HCT116 (cell line): Measurements from ENCODE around the gene FSTL4. TPM values are rescaled to one million over a fixed set of nuclear protein-coding genes. Genes with fewer than 3 reads are reported as not detected.

Experiments used
- ATAC-seq: fragments of 200-7000 bp; cut with Tn5 transposase; 2 replicates; pipeline ENCODE4 v1.9.1; 2020; ENCODE audit warnings: mild to moderate bottlenecking, moderate library complexity
- BruUV-seq: library from RNA; stranded (reverse); fragments of 400-500 nt; replicated peaks from 2 replicates; lab custom pipeline; 2021; lab: Mats Ljungman, UMichigan
- CTCF ChIA-PET: fragments of 300-600 bp; sonication (Branson Sonifier 250); formaldehyde crosslinking; loops from one replicate; lab custom pipeline; 2021; ENCODE audit warnings: antibody characterized with exemption; lab: Charles Lee
- POLR2A ChIA-PET: fragments of 300-600, 350-600 bp; sonication (Branson Sonifier 250); formaldehyde crosslinking; loops from one replicate; lab custom pipeline; 2021; ENCODE audit warnings: antibody characterized with exemption; lab: Charles Lee
- RAD21 ChIA-PET, 2 experiments: fragments of 300-600 bp; sonication (Branson Sonifier 250); formaldehyde crosslinking; loops; one replicate each; lab custom pipeline; 2023; ENCODE audit warnings: low total read pairs in 2 of 2; ENCODE audit not compliant: uncharacterized antibody in 2 of 2, unreplicated experiment in 2 of 2, low non-redundant PET in 1 of 2; lab: Charles Lee
- DNase-seq: peaks from one replicate; pipeline ENCODE4 v3.0.0-alpha.2; 2010; ENCODE audit warnings: low read depth, low spot score
- H2AFZ ChIP-seq: fragments of 200-600 bp; shearing (Covaris generic), sonication (generic); 2 replicates; pipeline ENCODE4 v1.6.1; 2017; ENCODE audit warnings: low read depth, mixed run types, mixed read lengths, antibody characterized with exemption, low read length; ENCODE audit not compliant: poor library complexity, severe bottlenecking
- H3K27ac ChIP-seq: 2 replicates; pipeline ENCODE4 v1.5.1; 2012; ENCODE audit warnings: low read depth, low read length
- H3K27me3 ChIP-seq: fragments of 200-600 bp; sonication (generic); 2 replicates; pipeline ENCODE4 v1.6.1; 2016; ENCODE audit warnings: mixed run types, low read length, mixed read lengths; ENCODE audit not compliant: insufficient read depth
- H3K36me3 ChIP-seq, 2 experiments: fragments of 200-500 bp in 1 of 2; fragments of 200-600 bp in 1 of 2; sonication (Bioruptor generic) in 1 of 2; sonication (generic) in 1 of 2; 2 replicates each; pipeline versions ENCODE4 v1.5.1 to v1.6.1; 2014 to 2016; ENCODE audit warnings: low read length in 2 of 2, inconsistent platforms in 1 of 2, mixed read lengths in 1 of 2, mixed run types in 1 of 2; ENCODE audit not compliant: insufficient read depth in 2 of 2, control insufficient read depth in 1 of 2
- H3K4me1 ChIP-seq, 2 experiments: fragments of 200-600 bp in 1 of 2; sonication (generic) in 1 of 2; 2 replicates each; pipeline versions ENCODE4 v1.5.1 to v1.6.1; 2012 to 2017; ENCODE audit warnings: low read length in 2 of 2, inconsistent platforms in 1 of 2, mild to moderate bottlenecking in 1 of 2, mixed read lengths in 1 of 2, mixed run types in 1 of 2, moderate library complexity in 1 of 2; ENCODE audit not compliant: insufficient read depth in 2 of 2, control insufficient read depth in 1 of 2
- H3K4me2 ChIP-seq: fragments of 200-600 bp; sonication (generic); 2 replicates; pipeline ENCODE4 v1.6.1; 2017; ENCODE audit warnings: mixed run types, low read length, mixed read lengths
- H3K4me3 ChIP-seq, 2 experiments: fragments of 200-600 bp in 1 of 2; sonication (generic) in 1 of 2; replicated peaks in 1 of 2; 2 replicates each; pipeline ENCODE4 v1.5.1; 2011 to 2016; ENCODE audit warnings: low read length in 2 of 2, control low read depth in 1 of 2, low read depth in 1 of 2, mild to moderate bottlenecking in 1 of 2, mixed read lengths in 1 of 2, mixed run types in 1 of 2
- H3K79me2 ChIP-seq: fragments of 200-600 bp; sonication (generic); 2 replicates; pipeline ENCODE4 v1.6.1; 2017; ENCODE audit warnings: mild to moderate bottlenecking, mixed run types, low read length, moderate library complexity, mixed read lengths; ENCODE audit not compliant: insufficient read depth
- H3K9ac ChIP-seq: fragments of 200-600 bp; sonication (generic); 2 replicates; pipeline ENCODE4 v1.6.1; 2016; ENCODE audit warnings: low read length, mixed read lengths
- H3K9me2 ChIP-seq: fragments of 200-600 bp; sonication (generic), shearing (Covaris generic); 2 replicates; pipeline ENCODE4 v1.6.1; 2017; ENCODE audit warnings: mixed run types, mild to moderate bottlenecking, moderate library complexity; ENCODE audit not compliant: insufficient read depth
- H3K9me3 ChIP-seq, 2 experiments: fragments of 200-500 bp in 1 of 2; fragments of 200-600 bp in 1 of 2; sonication (Bioruptor generic) in 1 of 2; sonication (generic) in 1 of 2; 2 replicates each; pipeline ENCODE4 v1.6.1; 2014 to 2017; ENCODE audit warnings: low read length in 2 of 2, mixed read lengths in 2 of 2, inconsistent platforms in 1 of 2, low read depth in 1 of 2, mild to moderate bottlenecking in 1 of 2, mixed run types in 1 of 2, moderate library complexity in 1 of 2; ENCODE audit not compliant: control insufficient read depth in 1 of 2, insufficient read depth in 1 of 2
- H4K20me1 ChIP-seq: fragments of 200-600 bp; sonication (generic), shearing (Covaris generic); 2 replicates; pipeline ENCODE4 v1.6.1; 2017; ENCODE audit warnings: mixed run types, mild to moderate bottlenecking, moderate library complexity; ENCODE audit not compliant: insufficient read depth
- ELF1 ChIP-seq: IDR thresholded peaks from 2 replicates; pipeline ENCODE4 v1.6.1; 2012; ENCODE audit warnings: low read depth, borderline replicate concordance
- EZH2 ChIP-seq: fragments of 200-600 bp; sonication (generic); IDR thresholded peaks from 2 replicates; pipeline ENCODE4 v1.6.1; 2017; ENCODE audit warnings: antibody characterized with exemption, mixed run types
- EZH2phosphoT487 ChIP-seq: fragments of 200-600 bp; IDR thresholded peaks from 2 replicates; pipeline ENCODE4 v1.6.1; 2018; ENCODE audit warnings: antibody characterized with exemption, borderline replicate concordance
- POLR2A ChIP-seq: IDR thresholded peaks from 2 replicates; pipeline ENCODE4 v1.7.0; 2011; ENCODE audit warnings: borderline replicate concordance; ENCODE audit not compliant: insufficient read depth, insufficient read length; ENCODE audit errors: extremely low read depth
- POLR2AphosphoS5 ChIP-seq: IDR thresholded peaks from 2 replicates; pipeline ENCODE4 v1.6.1; 2011; ENCODE audit warnings: mild to moderate bottlenecking, low read depth, low read length, moderate library complexity
- SIN3A ChIP-seq: IDR thresholded peaks from 2 replicates; pipeline ENCODE4 v1.6.1; 2012; ENCODE audit warnings: low read depth
- SP1 ChIP-seq: IDR thresholded peaks from 2 replicates; pipeline ENCODE4 v1.6.1; 2012; ENCODE audit warnings: low read depth
- YY1 ChIP-seq: IDR thresholded peaks from 2 replicates; pipeline ENCODE4 v1.6.1; 2011; ENCODE audit warnings: low read length, low read depth, moderate library complexity, mild to moderate bottlenecking; ENCODE audit not compliant: insufficient replicate concordance; ENCODE audit errors: extremely low read depth
- ZFX ChIP-seq: fragments of 450-650 bp; IDR thresholded peaks from 2 replicates; pipeline ENCODE4 v1.6.1; 2017
- ZNF274 ChIP-seq: fragments of 200-500 bp; sonication (Bioruptor generic); IDR thresholded peaks from 2 replicates; pipeline ENCODE4 v1.6.1; 2014; ENCODE audit warnings: mild to moderate bottlenecking, low read depth, low read length, inconsistent platforms
- intact Hi-C: fragments of 100-400 bp; cut with micrococcal nuclease; formaldehyde crosslinking; loops from 2 replicates; pipeline ENCODE4 v1.10.0; 2022
- total RNA-seq: library from RNA; stranded (reverse); gene quantifications from one replicate; pipeline ENCODE4 v1.2.1, GENCODE V29; 2021; ENCODE audit not compliant: unreplicated experiment
- TF ChIP-seq, protein P1 (sequence below): IDR thresholded peaks from 2 replicates; pipeline ENCODE4 v1.6.1; 2012
- TF ChIP-seq, protein P2 (sequence below), 3 experiments: fragments of 200-600 bp in 1 of 3; sonication (generic) in 1 of 3; IDR thresholded peaks in 2 of 3; conservative IDR thresholded peaks in 1 of 3; 2 replicates each; pipeline ENCODE4 v1.5.1; 2012 to 2017; ENCODE audit warnings: low read depth in 2 of 3, low read length in 2 of 3, antibody characterized with exemption in 1 of 3, borderline replicate concordance in 1 of 3, control low read depth in 1 of 3, mild to moderate bottlenecking in 1 of 3, mixed read lengths in 1 of 3, mixed run types in 1 of 3, moderate library complexity in 1 of 3; ENCODE audit not compliant: insufficient read depth in 1 of 3
- TF ChIP-seq, protein P3 (sequence below): IDR thresholded peaks from 2 replicates; pipeline ENCODE4 v1.6.1; 2012

FSTL4 gene
- total RNA-seq, 1 experiment from 2014 or later = 0.37 TPM

DNA sequence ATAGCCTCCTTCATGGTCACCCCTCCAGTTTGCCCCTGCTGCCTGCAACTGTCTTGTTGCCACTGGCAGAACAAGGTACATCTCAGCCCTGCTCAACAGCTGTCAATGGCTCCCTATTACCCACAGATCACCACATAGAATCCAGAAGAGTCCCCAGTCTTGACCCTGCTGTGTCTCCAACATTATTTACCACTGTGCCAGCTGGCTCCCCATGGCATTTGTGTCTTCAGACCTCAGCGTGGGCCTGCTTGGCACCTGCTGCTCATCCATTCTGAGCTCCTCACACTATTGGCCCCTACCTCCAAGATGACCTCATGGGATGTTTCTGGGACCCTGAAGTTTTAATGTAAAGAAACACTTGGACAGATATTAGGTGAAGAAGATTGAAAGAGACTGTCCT is 358.7 kb downstream of the FSTL4 start:
- no peaks in the 10 kb centered on the region for H3K27me3 ChIP-seq
- no peak for DNase-seq
- H3K4me1 ChIP-seq = peaks cover 0 to 10% of the 10 kb centered on the region in 2 experiments; a peak in 1 of 4 replicates
- ChIA-PET CTCF (no interaction called here), RAD21 (no interaction called here), POLR2A (no interaction called here)
- no peak overlapping the region for H3K9ac ChIP-seq
- intact Hi-C loops = no loop called here
- no peaks in the 10 kb centered on the region for H3K9me2 ChIP-seq
- no TSS peak for BruUV-seq
- no peaks in the 10 kb centered on the region for H3K36me3 ChIP-seq
- no peaks in the 10 kb centered on the region for H4K20me1 ChIP-seq
- no peak for ATAC-seq
- no peak overlapping the region for H3K4me2 ChIP-seq
- H2AFZ ChIP-seq = no peak overlapping the region
- H3K9me3 ChIP-seq = no peaks in the 10 kb centered on the region
- no peak for TF ChIP-seq YY1
- TF ChIP-seq EZH2 = no peak
- no peak for TF ChIP-seq SIN3A
- TF ChIP-seq, protein P1, sequence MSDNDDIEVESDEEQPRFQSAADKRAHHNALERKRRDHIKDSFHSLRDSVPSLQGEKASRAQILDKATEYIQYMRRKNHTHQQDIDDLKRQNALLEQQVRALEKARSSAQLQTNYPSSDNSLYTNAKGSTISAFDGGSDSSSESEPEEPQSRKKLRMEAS = no peak
- no peak for TF ChIP-seq POLR2AphosphoS5
- TF ChIP-seq SP1 = no peak
- TF ChIP-seq, protein P2, sequence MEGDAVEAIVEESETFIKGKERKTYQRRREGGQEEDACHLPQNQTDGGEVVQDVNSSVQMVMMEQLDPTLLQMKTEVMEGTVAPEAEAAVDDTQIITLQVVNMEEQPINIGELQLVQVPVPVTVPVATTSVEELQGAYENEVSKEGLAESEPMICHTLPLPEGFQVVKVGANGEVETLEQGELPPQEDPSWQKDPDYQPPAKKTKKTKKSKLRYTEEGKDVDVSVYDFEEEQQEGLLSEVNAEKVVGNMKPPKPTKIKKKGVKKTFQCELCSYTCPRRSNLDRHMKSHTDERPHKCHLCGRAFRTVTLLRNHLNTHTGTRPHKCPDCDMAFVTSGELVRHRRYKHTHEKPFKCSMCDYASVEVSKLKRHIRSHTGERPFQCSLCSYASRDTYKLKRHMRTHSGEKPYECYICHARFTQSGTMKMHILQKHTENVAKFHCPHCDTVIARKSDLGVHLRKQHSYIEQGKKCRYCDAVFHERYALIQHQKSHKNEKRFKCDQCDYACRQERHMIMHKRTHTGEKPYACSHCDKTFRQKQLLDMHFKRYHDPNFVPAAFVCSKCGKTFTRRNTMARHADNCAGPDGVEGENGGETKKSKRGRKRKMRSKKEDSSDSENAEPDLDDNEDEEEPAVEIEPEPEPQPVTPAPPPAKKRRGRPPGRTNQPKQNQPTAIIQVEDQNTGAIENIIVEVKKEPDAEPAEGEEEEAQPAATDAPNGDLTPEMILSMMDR (IDR thresholded peaks at IDR 0.05 in 2 of 3, conservative IDR thresholded peaks at IDR 0.05 in 1 of 3; ENCODE audit: borderline replicate concordance in 1 of 3, insufficient read depth in 1 of 3, low read depth in 2 of 3, low read length in 2 of 3) = no peak
- TF ChIP-seq POLR2A = no peak
- TF ChIP-seq, protein P3, sequence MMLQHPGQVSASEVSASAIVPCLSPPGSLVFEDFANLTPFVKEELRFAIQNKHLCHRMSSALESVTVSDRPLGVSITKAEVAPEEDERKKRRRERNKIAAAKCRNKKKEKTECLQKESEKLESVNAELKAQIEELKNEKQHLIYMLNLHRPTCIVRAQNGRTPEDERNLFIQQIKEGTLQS = no peak
- no peak for TF ChIP-seq ZNF274
- no peak for TF ChIP-seq ELF1
- TF ChIP-seq ZFX = no peak
- TF ChIP-seq EZH2phosphoT487 = no peak
- no peak overlapping the region for H3K27ac ChIP-seq
- H3K79me2 ChIP-seq = no peaks in the 10 kb centered on the region
- H3K4me3 ChIP-seq = no peak overlapping the region
